Adrenal gland (tissue), 12 donors: ENCODE measurements around the gene C1orf94. TPM values are rescaled to one million over a fixed set of nuclear protein-coding genes. Genes with fewer than 3 reads are reported as not detected.

Experiments
- DNase-seq, 7 donors: peaks; one replicate each; pipeline ENCODE4 v3.0.0-alpha.2; 2019 to 2020
- H3K27ac ChIP-seq, 5 donors: fragments of 200-600 bp; sonication (generic) in 4 of 5; 1 replicate in 3 of 5; 2 replicates in 2 of 5; pipeline versions ENCODE4 v1.5.1 to v1.8.0; 2016 to 2020; ENCODE audit warnings: mild to moderate bottlenecking in 1 of 5
- H3K27me3 ChIP-seq: fragments of 200-600 bp; 2 replicates; pipeline ENCODE4 v1.8.0; 2021
- H3K36me3 ChIP-seq, 2 donors: fragments of 200-600 bp; replicated peaks in 1 of 2; 1 replicate in 1 of 2; 2 replicates in 1 of 2; pipeline versions ENCODE4 v1.5.1 to v1.8.0; 2018 to 2022
- H3K4me1 ChIP-seq, 2 donors: fragments of 200-600 bp; replicated peaks in 1 of 2; 1 replicate in 1 of 2; 2 replicates in 1 of 2; pipeline versions ENCODE4 v1.5.1 to v1.8.0; 2018 to 2021
- H3K4me3 ChIP-seq, 4 donors: fragments of 200-600 bp; sonication (generic) in 3 of 4; one replicate each; pipeline ENCODE4 v1.5.1; 2016 to 2018
- H3K9me3 ChIP-seq, 3 donors: fragments of 200-600 bp; sonication (generic) in 1 of 3; replicated peaks in 1 of 3; 1 replicate in 2 of 3; 2 replicates in 1 of 3; pipeline versions ENCODE4 v1.5.1 to v1.8.0; 2016 to 2021
- POLR2A ChIP-seq, 2 donors: fragments of 450-650 bp; IDR thresholded peaks; one replicate each; pipeline ENCODE4 v1.6.1; 2017; ENCODE audit warnings: antibody characterized with exemption in 2 of 2, mild to moderate bottlenecking in 2 of 2, moderate library complexity in 1 of 2
- WGBS, 4 donors: extraction: QIAGEN DNeasy Blood & Tissue Kit in 2 of 4; methylation state at CpG; one replicate each; pipeline versions ENCODE4 v1.1.5 to v1.1.7; 2013 to 2017; 5-methylcytosine and 5-hydroxymethylcytosine counted together
- intact Hi-C, 2 donors: fragments of 100-400 bp; cut with DNase I; formaldehyde crosslinking; loops; one replicate each; pipeline versions ENCODE4 v1.14.1 to v1.15.0; 2022 to 2023
- polyA plus RNA-seq, 3 donors: library from polyadenylated mRNA; stranded (reverse); fragments of 200-250 nt in 2 of 3; fragments of 350-450 nt in 1 of 3; fragmentation: Illumina TruSeq in 1 of 3; extraction: RNeasy Lipid Tissue Mini Kit (QIAGEN cat#74804) in 1 of 3; gene quantifications; one replicate each; pipeline ENCODE4 v1.2.3, GENCODE V29; 2013 to 2014
- total RNA-seq, 9 donors: library from RNA; depleted of rRNA in 4 of 9; stranded (reverse); fragments of >200 nt in 4 of 9; fragments of 120-200 nt in 1 of 9; fragmentation: NEBNext Ultra II Directional in 1 of 9; extraction: Animal tissue kit (Norgen Biotek cat#: 25700) in 1 of 9; gene quantifications; one replicate each; pipeline versions ENCODE4 v1.1.0 to v1.2.4, GENCODE V29; 2013 to 2023
- TF ChIP-seq, protein P1 (sequence below), 6 experiments: fragments of 450-650 bp in 4 of 6; fragments of 200-600 bp in 2 of 6; sonication (generic) in 1 of 6; IDR thresholded peaks; 1 replicate in 5 of 6; 2 replicates in 1 of 6; pipeline versions ENCODE4 v1.5.1 to v1.8.0; 2016 to 2021; ENCODE audit warnings: antibody characterized with exemption in 6 of 6, mild to moderate bottlenecking in 2 of 6, moderate library complexity in 1 of 6
- donor health status: healthy with polysubstance abuse.
- donor health status: Bipolar disorder and iron deficiency.
- donor health status: DM: yes; HTN: yes; CAD: no.
- donor health status: DM: no; HTN: no; CAD: no.
- donor health status: DM: no; HTN: no; CAD: no.
- donor health status: DM: yes; HTN: yes; CAD: no.

The C1orf94 gene
- total and polyA plus RNA-seq, 12 donors = 0.07 to 0.14 TPM; not detected in 10

DNA sequence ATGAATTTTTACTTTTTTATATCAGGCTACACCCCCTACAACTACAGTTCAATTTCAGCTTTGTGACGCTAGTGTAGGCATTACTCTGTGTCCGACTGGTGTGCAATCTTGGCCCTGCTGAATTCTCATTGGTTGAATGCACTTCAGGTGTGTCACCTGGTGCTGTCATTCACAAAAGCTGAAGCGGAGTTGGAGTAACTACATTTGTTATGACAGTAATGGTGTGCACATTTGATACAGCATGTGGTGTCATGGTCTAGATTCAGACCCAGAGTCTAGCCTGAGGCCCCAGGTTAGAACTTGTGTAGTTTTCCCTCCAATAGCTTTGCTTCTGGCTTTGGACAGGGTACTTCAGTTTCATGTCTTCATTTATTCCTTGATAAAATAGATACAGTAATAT lies 88.7 kb downstream of the C1orf94 start:
- Histone ChIP-seq H3K27ac (no peak overlapping the region), H3K9me3 (no peaks in the 10 kb centered on the region), H3K36me3 (no peaks in the 10 kb centered on the region), H3K27me3 (peaks cover 6% of the 10 kb centered on the region), H3K4me3 (no peak overlapping the region), H3K4me1 (no peaks in the 10 kb centered on the region)
- WGBS, 4 donors = 72 to 77% (median 75%) methylated on average over 3 of the region's 3 CpGs
- intact Hi-C loops = no loop called here
- DNase-seq = no peak
- TF ChIP-seq POLR2A (IDR thresholded peaks at IDR 0.05) = no peak
- TF ChIP-seq, protein P1, sequence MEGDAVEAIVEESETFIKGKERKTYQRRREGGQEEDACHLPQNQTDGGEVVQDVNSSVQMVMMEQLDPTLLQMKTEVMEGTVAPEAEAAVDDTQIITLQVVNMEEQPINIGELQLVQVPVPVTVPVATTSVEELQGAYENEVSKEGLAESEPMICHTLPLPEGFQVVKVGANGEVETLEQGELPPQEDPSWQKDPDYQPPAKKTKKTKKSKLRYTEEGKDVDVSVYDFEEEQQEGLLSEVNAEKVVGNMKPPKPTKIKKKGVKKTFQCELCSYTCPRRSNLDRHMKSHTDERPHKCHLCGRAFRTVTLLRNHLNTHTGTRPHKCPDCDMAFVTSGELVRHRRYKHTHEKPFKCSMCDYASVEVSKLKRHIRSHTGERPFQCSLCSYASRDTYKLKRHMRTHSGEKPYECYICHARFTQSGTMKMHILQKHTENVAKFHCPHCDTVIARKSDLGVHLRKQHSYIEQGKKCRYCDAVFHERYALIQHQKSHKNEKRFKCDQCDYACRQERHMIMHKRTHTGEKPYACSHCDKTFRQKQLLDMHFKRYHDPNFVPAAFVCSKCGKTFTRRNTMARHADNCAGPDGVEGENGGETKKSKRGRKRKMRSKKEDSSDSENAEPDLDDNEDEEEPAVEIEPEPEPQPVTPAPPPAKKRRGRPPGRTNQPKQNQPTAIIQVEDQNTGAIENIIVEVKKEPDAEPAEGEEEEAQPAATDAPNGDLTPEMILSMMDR (IDR thresholded peaks at IDR 0.05) = no peak

- no peaks in the 10 kb centered on the region for H3K36me3 ChIP-seq
- no peak overlapping the region for H3K27ac ChIP-seq
- no peaks in the 10 kb centered on the region for H3K4me1 ChIP-seq
- H3K9me3 ChIP-seq = no peaks in the 10 kb centered on the region
- intact Hi-C loops = no loop called here
- H3K4me3 ChIP-seq = no peak overlapping the region
- WGBS, 4 donors = 12 to 27% (median 14%) methylated on average over 8 to 16 of the region's 16 CpGs
- TF ChIP-seq, protein P1 (IDR thresholded peaks at IDR 0.05) = no peak
- no peak for TF ChIP-seq POLR2A (IDR thresholded peaks at IDR 0.05)
- no peak for DNase-seq
- H3K27me3 ChIP-seq = peaks cover 6% of the 10 kb centered on the region
These were observed 89.6 kb downstream of the C1orf94 start for GRCh38 chr1:34266127-34266951.

- intact Hi-C loops = no loop called here
- no peak for DNase-seq
- 55 to 81% (median 78%) methylated on average over 5 of the region's 5 CpGs for WGBS, 4 donors
- no peak for TF ChIP-seq POLR2A (IDR thresholded peaks at IDR 0.05)
- TF ChIP-seq, protein P1 (IDR thresholded peaks at IDR 0.05) = no peak
- H3K4me3 ChIP-seq = no peak overlapping the region
- no peaks in the 10 kb centered on the region for H3K36me3 ChIP-seq
- no peak overlapping the region for H3K27ac ChIP-seq
- H3K4me1 ChIP-seq = no peaks in the 10 kb centered on the region
- peaks cover 6% of the 10 kb centered on the region for H3K27me3 ChIP-seq
- no peaks in the 10 kb centered on the region for H3K9me3 ChIP-seq
These were observed 90.6 kb downstream of the C1orf94 start for GRCh38 chr1:34267326-34267725.

GRCh38 chr1:34268311-34268954 lies 91.7 kb downstream of the C1orf94 start:
- 16 to 38% (median 23%) methylated on average over 4 to 5 of the region's 5 CpGs for WGBS, 4 donors
- Histone ChIP-seq H3K4me3 (no peak overlapping the region), H3K4me1 (no peaks in the 10 kb centered on the region), H3K27me3 (peaks cover 6% of the 10 kb centered on the region), H3K9me3 (no peaks in the 10 kb centered on the region), H3K36me3 (no peaks in the 10 kb centered on the region), H3K27ac (no peak overlapping the region)
- intact Hi-C loops = no loop called here
- no peak for DNase-seq
- TF ChIP-seq, protein P1 (IDR thresholded peaks at IDR 0.05) = no peak
- TF ChIP-seq POLR2A (IDR thresholded peaks at IDR 0.05) = no peak

Other genes starting within 250 kb of the C1orf94 start
- gene CSMD2, start 11.7 kb upstream of the C1orf94 start, total RNA-seq = 1 to 10 TPM in 8 of 9 donors, under 1 TPM in 1; 0.88 to 5.1 (median 1.7) TPM
- 1 to 10 TPM in 1 of 3 donors, under 1 TPM in 2; 0.35 to 1.4 (median 0.71) TPM for gene CSMD2, start 11.7 kb upstream of the C1orf94 start, polyA plus RNA-seq